Hematopoietic multipotent progenitor cell treated with erythropoietin and hydrocortisone succinate and interleukin-3 and kit ligand, for 6 days (in vitro differentiated cells): ENCODE data around the gene NBPF19.
"Not testable (repeated sequence)": the region's sequence is repeated elsewhere in the genome, so short reads cannot be mapped to it uniquely, and the experiment has no call there.

Experiments used
- DNase-seq: peaks from one replicate; pipeline ENCODE4 v3.0.0-alpha.2; 2015

NBPF19 gene, protein sequence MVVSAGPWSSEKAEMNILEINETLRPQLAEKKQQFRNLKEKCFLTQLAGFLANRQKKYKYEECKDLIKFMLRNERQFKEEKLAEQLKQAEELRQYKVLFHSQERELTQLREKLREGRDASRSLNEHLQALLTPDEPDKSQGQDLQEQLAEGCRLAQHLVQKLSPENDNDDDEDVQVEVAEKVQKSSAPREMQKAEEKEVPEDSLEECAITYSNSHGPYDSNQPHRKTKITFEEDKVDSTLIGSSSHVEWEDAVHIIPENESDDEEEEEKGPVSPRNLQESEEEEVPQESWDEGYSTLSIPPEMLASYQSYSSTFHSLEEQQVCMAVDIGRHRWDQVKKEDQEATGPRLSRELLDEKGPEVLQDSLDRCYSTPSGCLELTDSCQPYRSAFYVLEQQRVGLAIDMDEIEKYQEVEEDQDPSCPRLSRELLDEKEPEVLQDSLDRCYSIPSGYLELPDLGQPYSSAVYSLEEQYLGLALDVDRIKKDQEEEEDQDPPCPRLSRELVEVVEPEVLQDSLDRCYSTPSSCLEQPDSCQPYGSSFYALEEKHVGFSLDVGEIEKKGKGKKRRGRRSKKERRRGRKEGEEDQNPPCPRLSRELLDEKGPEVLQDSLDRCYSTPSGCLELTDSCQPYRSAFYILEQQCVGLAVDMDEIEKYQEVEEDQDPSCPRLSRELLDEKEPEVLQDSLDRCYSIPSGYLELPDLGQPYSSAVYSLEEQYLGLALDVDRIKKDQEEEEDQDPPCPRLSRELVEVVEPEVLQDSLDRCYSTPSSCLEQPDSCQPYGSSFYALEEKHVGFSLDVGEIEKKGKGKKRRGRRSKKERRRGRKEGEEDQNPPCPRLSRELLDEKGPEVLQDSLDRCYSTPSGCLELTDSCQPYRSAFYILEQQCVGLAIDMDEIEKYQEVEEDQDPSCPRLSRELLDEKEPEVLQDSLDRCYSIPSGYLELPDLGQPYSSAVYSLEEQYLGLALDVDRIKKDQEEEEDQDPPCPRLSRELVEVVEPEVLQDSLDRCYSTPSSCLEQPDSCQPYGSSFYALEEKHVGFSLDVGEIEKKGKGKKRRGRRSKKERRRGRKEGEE (N-terminal part only)

DNA sequence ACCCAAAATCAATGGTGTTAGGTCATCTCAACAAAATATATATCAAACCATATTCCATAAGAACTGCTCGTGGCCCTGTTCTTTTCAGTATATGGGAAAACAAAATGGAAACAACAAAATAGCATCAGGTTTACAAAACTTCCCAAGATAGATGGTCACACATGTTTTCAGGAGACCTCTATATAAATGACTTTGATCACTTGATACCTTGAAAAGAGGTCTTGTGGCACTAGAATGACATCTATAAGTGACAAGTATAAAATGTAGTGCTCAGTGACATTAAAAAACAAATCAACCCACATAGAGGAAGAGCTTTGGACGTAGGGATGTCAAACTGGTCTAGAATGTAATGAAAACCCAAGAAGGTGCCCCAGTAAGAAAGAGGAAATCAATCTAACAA, at the start of gene NBPF19:
TSS of gene NBPF19 (plus strand) at position 301 of the 400 bp plus-strand sequence. CDS start 888 bp downstream, outside the sequence.
- DNase-seq = not testable (repeated sequence)

DNA sequence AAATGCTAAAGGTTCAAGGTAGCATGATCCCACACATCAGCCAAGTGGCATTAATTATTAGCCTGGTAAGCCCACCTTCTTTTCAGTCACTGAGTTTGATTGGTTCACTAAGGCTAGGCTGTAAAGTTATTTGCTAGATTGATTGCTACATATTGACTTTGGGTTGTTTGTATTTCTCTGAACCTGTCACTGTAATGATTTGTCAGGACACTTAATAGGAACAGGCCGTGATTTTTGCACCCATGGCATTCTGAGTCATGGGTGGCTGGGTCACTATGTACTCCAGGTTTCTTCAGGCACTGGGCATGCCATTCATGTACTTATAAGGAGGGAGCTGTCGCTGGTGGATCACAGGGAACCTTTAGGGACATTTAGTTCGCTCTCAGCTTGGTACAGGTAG, 46.5 kb upstream of the NBPF19 start:
- DNase-seq = not testable (repeated sequence)

DNA sequence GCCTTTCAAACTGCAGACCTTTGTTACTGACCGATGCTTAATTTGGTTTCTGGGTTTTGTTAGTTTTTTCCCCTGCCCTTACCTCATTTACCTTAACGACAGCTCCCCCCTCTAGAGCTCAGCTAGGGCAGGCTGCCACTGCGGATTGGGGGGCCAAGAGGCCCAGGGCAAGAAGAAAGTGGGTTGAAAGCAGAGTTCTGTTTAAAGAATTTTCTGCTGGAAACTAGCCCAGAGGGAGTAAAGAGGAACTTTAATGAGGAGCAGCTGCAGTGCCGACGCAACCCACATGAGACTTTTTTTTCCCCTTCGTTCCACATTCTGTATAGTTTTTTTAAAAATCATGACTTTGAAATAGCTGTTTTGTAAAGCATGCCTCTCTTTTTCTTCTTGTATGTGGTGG, 29.4 kb upstream of the NBPF19 start:
- peak; percentile 26 for DNase-seq

DNA sequence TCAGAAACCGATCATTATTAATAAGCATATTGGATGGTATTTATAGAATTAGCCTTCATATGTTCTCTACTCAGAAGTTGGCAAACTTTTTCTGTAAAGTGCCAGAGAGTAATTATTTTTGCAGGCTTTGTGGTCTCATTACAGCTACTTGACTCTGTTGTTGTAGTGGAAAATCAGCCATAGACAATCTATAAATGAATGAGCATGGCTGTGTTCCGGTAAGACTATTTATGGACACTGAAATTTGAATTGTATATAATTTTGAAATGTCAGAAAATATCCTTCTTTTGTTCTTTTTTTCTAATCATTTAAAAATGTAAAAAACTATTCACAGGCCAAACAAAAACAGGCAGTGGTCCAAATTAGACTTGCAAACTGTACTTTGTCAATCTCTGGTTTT, 22.6 kb upstream of the NBPF19 start:
- not testable (repeated sequence) for DNase-seq

DNA sequence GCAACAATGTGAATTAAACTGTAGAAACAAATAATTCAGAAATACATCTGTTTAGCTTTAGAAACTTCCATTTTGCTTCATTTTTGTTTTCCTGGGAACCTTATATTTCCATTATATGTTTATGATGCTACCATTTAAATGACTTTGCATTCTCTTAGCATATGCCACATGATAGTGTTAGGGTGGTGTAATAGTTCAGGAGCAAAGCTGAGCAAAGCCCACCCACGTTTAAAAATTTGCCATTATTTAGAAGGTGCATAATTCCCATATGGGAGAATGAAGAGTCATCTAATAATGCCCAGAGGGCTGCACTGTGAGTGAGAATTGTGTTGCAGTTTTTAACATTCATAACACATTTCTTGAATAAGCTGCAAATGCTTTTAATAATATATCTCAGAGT, 22.2 kb upstream of the NBPF19 start:
- DNase-seq = not testable (repeated sequence)

DNA sequence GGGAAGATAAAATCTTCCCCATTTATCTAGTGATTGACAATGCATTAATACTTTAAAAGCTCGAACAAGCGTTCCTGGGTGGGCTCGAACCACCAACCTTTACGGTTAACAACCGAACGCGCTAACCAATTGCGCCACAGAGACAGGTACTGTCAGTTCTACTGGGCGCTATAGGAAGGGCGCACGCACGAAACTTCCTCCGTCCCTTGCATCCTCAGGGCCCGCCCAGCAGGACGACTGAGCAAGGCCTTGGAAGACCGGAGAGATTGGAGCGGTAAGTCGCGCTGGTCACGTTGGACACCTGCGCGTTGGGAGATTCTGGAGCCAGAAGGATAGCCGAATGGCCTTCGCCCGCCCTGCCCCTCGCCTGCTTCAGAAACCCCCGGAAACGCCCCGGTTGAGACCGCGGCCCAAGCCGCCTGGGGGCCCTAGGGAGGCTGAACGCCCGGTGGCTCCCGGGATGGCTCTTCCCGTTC, 83.5 kb downstream of the NBPF19 start:
- DNase-seq = peak; percentile 54

DNA sequence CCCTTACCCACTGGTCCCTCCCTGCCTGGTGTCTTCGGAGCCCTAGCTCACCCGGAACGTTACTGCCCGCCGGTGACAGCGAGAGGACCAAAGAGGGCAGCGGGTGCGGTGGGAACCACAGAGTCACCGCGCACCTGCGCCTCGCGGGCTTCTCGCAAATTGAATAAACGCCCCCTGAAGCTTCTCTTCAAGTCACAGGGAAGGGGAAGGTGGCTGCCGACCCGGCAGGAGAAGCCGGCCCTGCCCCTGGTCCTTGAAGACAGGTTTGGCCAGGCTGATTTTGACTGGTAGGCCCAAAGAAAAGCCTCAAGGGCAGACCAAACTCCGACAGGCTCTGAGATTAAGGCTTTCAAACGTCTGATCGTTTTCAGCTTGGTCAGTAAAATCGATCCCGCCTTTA, 87.0 kb downstream of the NBPF19 start:
- not testable (repeated sequence) for DNase-seq

DNA sequence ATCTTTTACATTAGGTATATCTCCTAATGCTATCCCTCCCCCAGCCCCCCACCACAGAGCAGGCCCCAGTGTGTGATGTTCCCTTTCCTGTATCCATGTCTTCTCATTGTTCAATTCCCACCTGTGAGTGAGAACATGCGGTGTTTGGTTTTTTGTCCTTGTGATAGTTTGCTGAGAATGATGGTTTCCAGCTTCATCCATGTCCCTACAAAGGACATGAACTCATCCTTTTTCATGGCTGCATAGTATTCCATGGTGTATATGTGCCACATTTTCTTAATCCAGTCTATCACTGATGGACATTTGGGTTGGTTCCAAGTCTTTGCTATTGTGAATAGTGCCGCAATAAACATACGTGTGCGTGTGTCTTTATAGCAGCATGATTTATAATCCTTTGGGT, 90.6 kb downstream of the NBPF19 start:
- not testable (repeated sequence) for DNase-seq

DNA sequence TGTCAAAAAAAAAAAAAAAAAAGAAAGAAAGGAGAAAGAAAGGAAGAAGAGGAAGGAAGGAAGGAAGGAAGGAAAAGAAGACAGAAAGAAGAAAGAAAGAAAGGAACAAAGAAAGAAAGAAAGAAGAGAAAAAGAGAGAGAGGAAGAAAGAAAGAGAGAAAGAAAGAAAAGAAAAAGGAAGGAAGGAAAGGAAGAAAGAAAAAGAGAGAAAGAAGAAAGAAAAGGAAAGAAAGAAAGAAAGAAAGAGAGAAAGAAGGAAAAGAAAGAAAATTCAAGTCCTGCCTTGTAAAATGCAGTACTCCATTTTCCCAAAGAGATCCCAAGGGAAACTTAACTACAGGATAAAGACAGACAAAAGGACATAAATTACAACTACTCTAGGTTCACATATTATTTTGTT, 97.9 kb downstream of the NBPF19 start:
- DNase-seq = not testable (repeated sequence)

DNA sequence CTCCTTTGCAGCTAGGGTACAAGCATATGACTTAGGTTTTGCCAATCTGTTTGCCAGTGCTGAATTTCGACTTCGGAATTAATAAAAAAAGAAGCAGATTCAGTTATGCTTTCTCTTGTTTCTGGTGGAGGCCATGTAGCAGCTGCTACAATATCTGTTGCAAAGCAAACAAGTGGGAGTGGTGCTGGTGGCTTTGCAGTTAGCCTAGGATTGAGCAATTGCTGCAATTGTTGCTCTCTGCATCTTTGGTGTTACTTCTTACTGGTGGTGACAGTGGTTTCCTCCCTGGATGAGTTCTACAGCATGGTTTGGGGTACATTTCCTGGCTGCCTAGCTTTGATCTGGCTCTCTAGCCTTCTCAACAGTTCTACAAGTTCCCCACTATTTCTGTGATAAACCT, 110.7 kb downstream of the NBPF19 start:
- peak; percentile 47 for DNase-seq
